Measurements from ENCODE around the gene P2RX5.
"Not testable (repeated sequence)": the region's sequence is repeated elsewhere in the genome, so short reads cannot be mapped to it uniquely, and the experiment has no call there.

The P2RX5 gene

DNA sequence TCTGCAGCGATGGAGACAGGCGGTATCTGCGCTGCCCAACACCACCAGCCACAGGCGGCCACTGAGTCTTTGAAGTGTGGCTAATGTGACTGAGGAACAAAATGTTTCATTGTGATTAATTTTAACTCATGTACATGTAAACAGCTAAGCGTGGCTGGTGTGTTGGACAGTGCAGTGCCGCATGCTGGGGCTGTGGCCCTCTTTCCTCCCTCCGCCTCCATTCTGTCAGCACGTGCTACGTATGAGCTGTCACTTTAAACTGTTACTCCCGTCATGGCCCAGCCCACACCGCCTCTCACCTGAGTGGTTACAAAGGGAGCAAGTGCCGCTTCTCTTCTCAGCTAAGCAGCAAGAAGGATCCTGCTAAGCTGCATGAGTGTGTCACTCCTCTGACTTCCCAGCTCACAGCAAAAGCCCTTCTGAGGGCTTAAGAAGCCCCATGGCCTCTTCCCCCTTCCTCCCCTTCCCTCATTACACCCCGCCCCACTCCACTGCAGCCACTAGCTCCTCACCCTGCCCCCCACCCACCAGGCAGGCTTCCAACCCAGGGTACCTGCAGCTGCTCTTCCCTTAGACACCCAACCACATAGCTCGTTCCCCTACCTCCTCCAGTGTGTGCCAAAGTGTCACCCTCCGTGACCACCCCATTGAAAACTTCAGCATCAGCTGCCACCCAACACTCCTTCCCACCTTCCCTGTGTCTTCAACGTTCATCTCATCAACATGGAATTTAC is 42.8 kb upstream of the P2RX5 start:
- no peaks in the 10 kb centered on the region for H3K27me3 ChIP-seq (replicated peaks; ENCODE audit: control insufficient read depth, insufficient read depth, low read length)
- DNase-seq (ENCODE audit: extremely low read depth, insufficient read length) = no peak
- H3K36me3 ChIP-seq (ENCODE audit: control insufficient read depth, insufficient read depth, low read length) = no peaks in the 10 kb centered on the region
- no peak overlapping the region for H3K4me3 ChIP-seq (replicated peaks; ENCODE audit: low read depth, low read length)
- TF ChIP-seq, protein P1, sequence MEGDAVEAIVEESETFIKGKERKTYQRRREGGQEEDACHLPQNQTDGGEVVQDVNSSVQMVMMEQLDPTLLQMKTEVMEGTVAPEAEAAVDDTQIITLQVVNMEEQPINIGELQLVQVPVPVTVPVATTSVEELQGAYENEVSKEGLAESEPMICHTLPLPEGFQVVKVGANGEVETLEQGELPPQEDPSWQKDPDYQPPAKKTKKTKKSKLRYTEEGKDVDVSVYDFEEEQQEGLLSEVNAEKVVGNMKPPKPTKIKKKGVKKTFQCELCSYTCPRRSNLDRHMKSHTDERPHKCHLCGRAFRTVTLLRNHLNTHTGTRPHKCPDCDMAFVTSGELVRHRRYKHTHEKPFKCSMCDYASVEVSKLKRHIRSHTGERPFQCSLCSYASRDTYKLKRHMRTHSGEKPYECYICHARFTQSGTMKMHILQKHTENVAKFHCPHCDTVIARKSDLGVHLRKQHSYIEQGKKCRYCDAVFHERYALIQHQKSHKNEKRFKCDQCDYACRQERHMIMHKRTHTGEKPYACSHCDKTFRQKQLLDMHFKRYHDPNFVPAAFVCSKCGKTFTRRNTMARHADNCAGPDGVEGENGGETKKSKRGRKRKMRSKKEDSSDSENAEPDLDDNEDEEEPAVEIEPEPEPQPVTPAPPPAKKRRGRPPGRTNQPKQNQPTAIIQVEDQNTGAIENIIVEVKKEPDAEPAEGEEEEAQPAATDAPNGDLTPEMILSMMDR (IDR thresholded peaks at IDR 0.05; ENCODE audit: insufficient read depth, low read length, poor library complexity, severe bottlenecking) = no peak

DNA sequence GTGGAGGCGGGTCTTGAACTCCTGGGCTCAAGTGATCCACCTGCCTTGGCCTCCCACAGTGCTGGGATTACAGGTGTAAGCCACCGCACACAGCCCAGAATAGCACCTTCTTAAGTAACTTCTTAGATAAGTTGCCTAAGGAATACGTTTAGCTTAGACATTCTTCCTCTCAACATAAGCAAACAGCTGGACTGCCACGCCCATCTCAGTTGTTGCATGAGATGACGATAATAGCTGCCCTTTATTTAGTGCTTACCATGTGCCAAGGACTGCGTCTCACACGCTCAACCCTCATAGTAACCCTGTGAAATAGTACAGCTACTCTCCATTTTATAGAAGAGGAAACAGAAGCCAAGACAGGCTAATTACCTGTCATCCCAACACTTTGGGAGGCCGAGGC is 39.6 kb upstream of the P2RX5 start:
- TF ChIP-seq, protein P1 (IDR thresholded peaks at IDR 0.05; ENCODE audit: insufficient read depth, low read length, poor library complexity, severe bottlenecking) = no peak
- no peaks in the 10 kb centered on the region for H3K36me3 ChIP-seq (ENCODE audit: control insufficient read depth, insufficient read depth, low read length)
- no peaks in the 10 kb centered on the region for H3K27me3 ChIP-seq (replicated peaks; ENCODE audit: control insufficient read depth, insufficient read depth, low read length)
- H3K4me3 ChIP-seq (replicated peaks; ENCODE audit: low read depth, low read length) = no peak overlapping the region
- DNase-seq (ENCODE audit: extremely low read depth, insufficient read length) = no peak

DNA sequence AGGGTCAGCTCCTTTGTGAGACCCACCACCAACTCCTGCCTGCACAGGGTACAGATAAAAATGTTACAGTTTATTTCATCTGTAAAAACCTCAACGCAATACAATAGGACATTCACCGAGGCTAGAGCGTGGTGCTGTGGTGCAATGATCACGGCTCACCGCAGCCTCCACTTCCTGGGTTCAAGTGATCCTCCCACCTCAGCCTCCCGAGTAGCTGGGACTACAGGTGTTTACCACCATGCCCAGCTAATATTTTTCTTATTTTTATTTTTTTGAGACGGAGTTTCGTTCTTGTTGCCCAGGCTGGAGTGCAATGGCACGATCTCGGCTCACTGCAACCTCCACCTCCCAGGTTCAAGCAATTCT is 38.9 kb upstream of the P2RX5 start:
- not testable (repeated sequence) for H3K4me3 ChIP-seq (replicated peaks; ENCODE audit: low read depth, low read length); DNase-seq (ENCODE audit: extremely low read depth, insufficient read length); H3K27me3 ChIP-seq (replicated peaks; ENCODE audit: control insufficient read depth, insufficient read depth, low read length); H3K36me3 ChIP-seq (ENCODE audit: control insufficient read depth, insufficient read depth, low read length)

DNA sequence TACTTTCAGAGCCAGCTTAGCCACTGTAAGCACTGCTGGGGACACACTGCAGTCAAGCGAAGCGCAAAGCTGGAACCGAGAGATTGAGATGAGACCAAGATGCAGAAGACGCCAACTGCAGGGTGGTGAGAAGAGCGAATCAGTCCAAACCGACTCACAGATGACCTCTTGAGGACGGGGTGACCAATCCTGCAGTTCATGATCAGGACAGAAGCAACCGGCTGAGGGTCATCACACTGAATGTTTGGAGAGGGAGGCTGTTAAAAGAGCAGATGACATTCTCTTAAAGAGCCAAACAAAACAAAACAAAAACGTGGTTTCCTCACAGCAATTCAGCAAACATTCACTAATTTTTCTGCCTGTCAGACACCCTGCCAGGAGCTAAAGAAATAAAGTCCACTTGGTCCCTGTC is 36.3 kb upstream of the P2RX5 start:
- peak; percentile 61 for DNase-seq (ENCODE audit: extremely low read depth, insufficient read length)
- Histone ChIP-seq H3K4me3 (replicated peaks; ENCODE audit: low read depth, low read length) (no peak overlapping the region), H3K27me3 (replicated peaks; ENCODE audit: control insufficient read depth, insufficient read depth, low read length) (no peaks in the 10 kb centered on the region), H3K36me3 (ENCODE audit: control insufficient read depth, insufficient read depth, low read length) (peaks cover 3% of the 10 kb centered on the region)
- TF ChIP-seq, protein P1 (IDR thresholded peaks at IDR 0.05; ENCODE audit: insufficient read depth, low read length, poor library complexity, severe bottlenecking) = peak; percentile 60

DNA sequence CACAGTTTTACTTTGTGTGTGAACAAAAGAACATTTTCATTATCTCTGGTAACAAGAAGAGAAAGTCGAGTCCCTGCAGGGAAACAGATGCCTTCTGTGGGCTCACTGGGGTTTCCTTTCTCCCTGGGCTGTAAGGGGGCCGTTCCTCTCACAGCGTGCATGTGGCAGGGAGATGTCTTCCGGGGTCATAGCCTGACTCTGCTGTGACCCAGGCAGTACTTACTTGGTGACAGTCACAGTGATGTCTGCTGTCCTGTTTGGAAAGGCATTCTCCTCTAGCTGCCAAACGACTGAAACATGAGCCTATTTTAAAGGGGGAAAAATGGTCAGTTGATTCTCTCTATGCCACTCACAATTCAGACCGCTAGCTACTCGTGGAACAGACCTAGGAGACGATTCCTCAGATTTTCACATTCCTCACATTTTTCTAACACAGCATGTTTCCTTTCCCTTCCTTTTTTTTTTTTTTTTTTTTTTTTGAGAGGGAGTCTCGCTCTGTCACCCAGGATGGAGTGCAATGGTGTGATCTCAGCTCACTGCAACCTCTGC is 35.0 kb upstream of the P2RX5 start:
- H3K36me3 ChIP-seq (ENCODE audit: control insufficient read depth, insufficient read depth, low read length) = peaks cover 3% of the 10 kb centered on the region
- H3K27me3 ChIP-seq (replicated peaks; ENCODE audit: control insufficient read depth, insufficient read depth, low read length) = no peaks in the 10 kb centered on the region
- no peak overlapping the region for H3K4me3 ChIP-seq (replicated peaks; ENCODE audit: low read depth, low read length)
- TF ChIP-seq, protein P1 (IDR thresholded peaks at IDR 0.05; ENCODE audit: insufficient read depth, low read length, poor library complexity, severe bottlenecking) = no peak
- DNase-seq (ENCODE audit: extremely low read depth, insufficient read length) = no peak

DNA sequence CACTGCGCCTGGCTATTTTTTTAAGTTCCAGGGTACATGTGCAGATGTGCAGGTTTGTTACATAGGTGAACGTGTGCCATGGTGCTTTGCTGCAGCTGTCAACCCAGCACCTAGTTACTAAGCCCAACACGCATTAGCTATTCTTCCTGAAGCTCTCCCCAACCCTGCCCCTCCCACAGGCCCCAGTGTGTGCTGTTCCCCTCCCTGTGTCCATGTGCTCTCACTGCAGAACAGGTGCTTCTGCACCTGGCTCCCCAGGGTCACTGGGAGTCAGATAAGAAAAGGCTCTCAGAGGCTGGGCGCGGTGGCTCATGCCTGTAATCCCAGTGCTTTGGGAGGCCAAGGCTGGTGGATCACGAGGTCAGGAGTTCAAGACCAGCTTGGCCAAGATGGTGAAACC is 33.9 kb upstream of the P2RX5 start:
- Histone ChIP-seq H3K36me3 (ENCODE audit: control insufficient read depth, insufficient read depth, low read length) (peaks cover 9% of the 10 kb centered on the region), H3K27me3 (replicated peaks; ENCODE audit: control insufficient read depth, insufficient read depth, low read length) (no peaks in the 10 kb centered on the region), H3K4me3 (replicated peaks; ENCODE audit: low read depth, low read length) (no peak overlapping the region)
- TF ChIP-seq, protein P1 (IDR thresholded peaks at IDR 0.05; ENCODE audit: insufficient read depth, low read length, poor library complexity, severe bottlenecking) = no peak
- DNase-seq (ENCODE audit: extremely low read depth, insufficient read length) = no peak

DNA sequence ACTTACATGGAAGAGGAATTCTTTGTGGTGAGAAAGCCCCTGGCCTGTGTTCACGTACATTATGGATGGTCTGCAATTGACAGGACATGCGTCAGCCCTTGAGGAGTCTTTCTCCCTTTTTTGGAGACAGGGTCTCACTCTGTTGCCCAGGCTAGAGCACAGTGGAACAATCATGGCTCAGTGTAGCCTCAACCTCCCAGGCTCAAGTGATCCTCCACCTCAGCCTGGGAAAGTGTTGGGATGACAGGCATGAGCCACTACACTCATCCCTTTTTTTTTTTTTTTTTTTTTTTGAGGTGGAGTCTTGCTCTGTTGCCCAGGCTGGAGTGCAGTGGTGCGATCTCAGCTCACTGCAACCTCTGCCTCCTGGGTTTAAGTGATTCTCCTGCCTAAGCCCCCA is 32.1 kb upstream of the P2RX5 start:
- H3K27me3 ChIP-seq (replicated peaks; ENCODE audit: control insufficient read depth, insufficient read depth, low read length); H3K36me3 ChIP-seq (ENCODE audit: control insufficient read depth, insufficient read depth, low read length); H3K4me3 ChIP-seq (replicated peaks; ENCODE audit: low read depth, low read length); DNase-seq (ENCODE audit: extremely low read depth, insufficient read length): not testable (repeated sequence)

Measured in GM06990 (cell line).